Middle frontal gyrus (tissue), 1 donor: ENCODE data around the gene ECHS1.
"Not testable (repeated sequence)": the region's sequence is repeated elsewhere in the genome, so short reads cannot be mapped to it uniquely, and the experiment has no call there.

Experiments
- DNase-seq: peaks from one replicate; pipeline ENCODE4 v3.0.0-alpha.2; 2015; ENCODE audit warnings: low spot score; ENCODE audit errors: extremely low spot score

Gene ECHS1

GRCh38 chr10:133373174-133374090 is at the start of gene ECHS1:
ECHS1 (minus strand) TSS chr10:133373354; CDS start chr10:133373333, 21 bp downstream.
- peak; percentile 92 for DNase-seq

- DNase-seq, result no peak
Observed at GRCh38 chr10:133422223-133422806, 49.2 kb upstream of the ECHS1 start.

DNA sequence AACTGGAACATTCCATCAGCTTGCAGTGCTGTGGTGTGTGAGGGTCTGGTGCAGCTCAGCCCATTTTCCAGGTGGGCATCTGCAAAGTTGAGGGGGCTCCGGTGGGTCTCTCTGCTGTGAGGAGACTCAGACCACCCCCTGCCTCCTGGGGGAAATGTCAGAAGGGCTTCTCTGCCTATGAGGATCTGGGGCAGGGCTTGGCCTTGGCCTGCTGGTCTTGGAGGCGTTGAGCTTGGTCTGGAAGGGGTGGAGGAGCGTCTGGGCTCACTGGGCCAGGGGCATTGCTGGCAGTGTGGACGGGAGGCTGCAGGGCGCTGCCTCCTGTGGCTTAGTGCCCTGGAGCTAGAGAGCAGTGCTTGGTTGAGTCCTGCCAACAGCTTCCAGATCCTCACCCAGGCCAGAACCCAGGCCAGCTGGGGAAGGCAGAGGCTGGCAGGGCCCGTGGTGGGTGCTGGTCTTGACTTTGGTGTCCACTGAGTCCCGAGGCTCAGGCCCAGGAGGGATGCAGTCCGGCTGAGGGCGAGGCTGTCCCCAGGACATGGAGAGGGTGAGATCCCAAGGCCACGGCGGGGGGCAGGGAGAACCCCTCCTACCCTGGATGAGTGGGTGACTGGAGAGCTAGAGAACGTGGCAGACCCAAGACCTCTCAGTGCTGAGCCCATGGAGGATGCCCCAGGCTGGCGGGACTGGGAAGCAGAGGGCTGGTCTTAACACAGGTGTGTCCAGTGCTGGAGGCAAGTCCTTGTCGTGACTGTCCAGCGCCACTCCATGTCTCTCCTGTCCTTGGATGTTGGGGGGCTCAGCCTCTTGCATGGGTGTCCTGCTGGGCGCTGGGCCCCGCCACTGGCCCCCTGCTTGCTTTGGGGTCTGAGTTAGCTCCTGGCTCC is 48.4 kb upstream of the ECHS1 start:
- DNase-seq, result no peak

DNA sequence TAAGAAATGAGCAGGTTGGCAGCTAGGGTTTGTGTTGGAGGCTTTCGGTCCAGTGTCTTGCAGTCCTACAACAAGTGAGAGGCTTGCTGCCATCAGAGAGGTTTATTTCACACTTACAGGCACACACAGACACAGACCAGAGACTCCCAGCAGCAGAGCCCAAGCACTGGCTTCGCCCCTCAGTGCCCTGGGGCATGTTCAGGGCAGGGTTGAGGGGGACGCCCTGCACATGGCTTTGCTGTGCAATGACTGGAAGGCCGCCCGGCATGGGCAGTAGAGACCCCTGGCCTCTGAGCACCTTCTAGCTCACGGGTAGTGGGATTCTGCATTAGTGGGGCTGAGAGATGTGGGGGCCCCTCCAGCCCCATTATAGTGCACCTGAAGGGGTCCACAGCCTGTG is 47.4 kb upstream of the ECHS1 start:
- no peak for DNase-seq

- DNase-seq, result no peak
Observed at GRCh38 chr10:133420028-133420427, 46.9 kb upstream of the ECHS1 start.

DNA sequence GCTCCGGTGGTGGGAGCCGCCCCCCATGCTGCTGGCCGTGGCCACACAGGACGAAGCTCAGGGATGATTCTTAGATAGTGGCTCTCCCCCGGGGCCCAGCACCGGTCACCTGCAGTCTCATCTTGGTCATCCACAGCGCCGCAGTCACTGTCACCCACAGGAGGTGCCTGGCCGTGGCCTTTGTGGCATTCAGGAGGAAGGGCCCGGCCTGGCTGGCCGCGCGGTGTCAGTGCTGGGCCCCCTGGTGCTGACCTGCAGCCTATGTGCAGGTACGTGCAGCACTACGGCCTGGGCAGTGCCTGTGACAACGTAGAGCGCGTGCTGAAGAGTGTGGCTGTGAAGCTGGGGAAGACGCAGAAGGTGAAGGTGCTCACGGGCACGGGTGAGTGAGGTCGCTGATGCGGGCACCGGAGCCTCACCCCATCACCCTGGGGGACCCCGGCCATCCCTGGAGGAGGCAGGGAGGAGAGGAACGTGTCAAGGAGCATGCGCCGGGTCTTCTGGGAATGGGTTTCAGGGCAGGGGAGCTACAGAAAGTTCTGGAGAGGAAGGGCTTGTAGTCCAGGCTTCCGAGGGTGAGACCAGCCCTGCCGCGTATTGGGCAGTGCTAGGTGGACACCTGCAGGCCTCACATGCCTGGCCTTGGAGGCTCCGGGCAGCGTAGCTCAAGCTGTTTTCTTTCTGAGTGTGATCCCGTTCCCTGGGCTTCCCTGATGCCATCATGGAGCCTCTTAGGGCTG is 46.2 kb upstream of the ECHS1 start:
- no peak for DNase-seq

DNA sequence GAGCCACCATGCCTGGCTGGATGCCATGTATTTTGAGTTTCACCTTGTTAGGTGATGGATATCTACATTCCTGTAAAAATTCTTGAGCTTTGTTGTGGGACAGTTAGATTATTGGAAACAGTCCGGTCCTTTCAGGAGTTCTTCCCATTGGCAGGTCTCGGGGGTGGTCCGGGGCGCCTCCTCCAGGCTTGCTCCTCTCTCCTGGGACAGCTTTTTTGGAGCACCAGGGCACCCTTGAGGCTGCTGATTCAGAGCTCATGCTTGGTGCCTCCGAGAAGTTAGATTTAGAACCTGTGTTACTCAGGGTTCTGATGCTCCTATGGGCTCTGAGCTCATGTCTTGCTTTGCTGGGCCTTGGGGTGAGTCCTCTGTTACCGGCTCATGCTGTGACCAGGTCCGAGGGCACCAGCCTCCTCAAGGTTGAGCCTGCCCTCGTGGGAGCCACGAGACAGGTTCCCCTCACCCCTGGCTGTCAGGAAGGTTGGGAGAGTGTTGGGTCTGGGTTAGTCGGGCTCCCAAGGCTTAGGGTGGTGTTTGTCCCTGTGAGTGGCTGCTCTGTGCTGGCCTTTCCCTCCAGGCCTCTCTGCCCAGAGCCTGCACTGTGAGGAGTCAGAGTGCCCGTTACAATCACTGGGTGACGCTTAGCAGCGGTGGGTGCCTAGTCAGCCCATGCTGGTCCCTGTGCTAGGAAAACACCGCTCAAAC is 45.3 kb upstream of the ECHS1 start:
- DNase-seq, result no peak

DNA sequence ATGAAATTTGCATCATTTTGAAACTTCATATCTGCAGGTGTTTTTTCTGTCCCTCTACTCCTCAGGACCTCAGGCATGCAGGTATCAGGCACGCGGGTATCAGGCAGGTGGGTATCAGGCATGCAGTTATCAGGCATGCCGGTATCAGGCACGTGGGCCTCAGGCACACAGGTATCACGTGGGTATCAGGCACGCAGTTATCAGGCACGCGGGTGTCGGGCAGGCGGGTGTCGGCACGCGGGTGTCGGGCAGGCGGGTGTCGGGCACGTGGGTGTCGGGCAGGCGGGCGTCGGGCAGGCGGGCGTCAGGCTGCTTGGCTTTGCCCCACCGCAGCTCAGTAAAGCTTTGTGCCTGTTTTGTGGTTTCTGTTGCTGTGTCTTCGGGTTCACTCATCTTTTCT is 42.6 kb upstream of the ECHS1 start:
- no peak for DNase-seq

GRCh38 chr10:133414401-133414800 is 41.2 kb upstream of the ECHS1 start:
- not testable (repeated sequence) for DNase-seq

- no peak for DNase-seq
Observed at GRCh38 chr10:133412381-133412711, 39.2 kb upstream of the ECHS1 start.

DNA sequence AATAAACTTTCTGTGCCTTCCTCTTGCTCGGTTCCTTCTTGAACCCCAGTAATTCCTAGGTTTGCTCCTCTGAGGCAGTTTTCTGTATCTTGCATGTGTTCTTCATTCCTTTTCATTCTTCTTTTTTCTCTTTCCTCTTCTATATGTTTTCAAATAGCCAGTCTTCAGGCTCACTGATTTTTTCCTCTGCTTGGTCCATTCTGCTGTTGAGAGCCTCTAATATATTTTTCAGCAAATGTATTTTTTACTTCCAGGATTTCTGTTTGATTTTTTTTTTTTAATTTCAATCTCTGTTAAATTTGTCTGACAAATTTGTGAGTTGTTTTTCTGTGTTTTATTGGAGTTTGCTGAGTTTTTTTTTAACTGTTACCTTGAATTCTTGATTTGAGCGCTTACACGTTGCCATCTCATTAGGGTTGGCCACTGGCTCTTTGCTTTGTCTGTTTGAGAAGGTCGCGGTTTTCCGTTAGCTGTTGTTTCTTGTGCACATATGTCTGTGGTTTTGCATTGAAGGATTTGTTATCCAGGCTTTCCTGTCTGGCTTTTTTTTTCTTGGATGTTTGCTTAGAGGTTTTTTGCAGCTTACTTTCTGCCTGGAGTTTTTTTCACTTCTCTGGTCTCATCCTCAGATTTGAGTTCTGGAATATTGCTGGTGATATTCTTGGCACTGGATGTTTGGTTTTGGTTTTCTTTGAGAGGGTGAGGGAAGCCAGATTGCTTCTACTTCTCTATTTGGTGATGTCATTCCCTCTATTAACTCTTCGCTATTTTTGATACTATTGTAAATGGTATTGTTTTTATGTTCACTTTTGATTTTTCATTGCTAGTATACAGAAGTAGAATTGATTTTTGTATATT is 38.6 kb upstream of the ECHS1 start:
- DNase-seq, result no peak

DNA sequence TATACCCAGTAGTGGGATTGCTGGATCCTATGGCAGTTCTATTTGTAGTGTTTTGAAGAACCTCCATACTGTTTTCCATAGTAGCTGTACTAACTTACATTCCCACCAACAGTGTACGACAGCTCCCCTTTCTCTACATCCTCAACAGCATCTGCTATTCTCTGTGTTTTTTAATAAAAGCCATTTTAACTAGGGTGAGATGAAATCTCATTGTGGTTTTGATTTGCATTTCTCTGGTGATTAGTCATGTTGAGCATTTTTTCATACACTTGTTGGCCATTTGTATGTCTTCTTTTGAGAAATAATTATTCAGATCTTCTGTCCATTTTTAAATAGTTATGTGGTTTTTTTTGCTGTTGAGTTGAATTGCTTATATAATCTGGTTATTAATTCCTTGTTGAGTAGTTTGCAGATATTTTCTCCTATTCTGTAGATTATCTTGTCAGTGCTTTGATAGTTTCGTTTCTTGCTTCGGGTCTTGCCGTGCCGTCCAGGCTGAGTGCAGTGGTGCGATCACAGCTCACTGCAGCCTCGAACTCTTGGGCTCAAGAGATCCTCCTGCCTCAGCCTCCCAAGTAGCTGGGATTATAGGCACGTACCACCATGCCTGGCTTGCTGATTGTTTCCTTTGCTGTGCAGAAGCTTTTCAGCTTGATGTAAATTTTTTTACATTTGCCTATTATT is 32.8 kb upstream of the ECHS1 start:
- no peak for DNase-seq

DNA sequence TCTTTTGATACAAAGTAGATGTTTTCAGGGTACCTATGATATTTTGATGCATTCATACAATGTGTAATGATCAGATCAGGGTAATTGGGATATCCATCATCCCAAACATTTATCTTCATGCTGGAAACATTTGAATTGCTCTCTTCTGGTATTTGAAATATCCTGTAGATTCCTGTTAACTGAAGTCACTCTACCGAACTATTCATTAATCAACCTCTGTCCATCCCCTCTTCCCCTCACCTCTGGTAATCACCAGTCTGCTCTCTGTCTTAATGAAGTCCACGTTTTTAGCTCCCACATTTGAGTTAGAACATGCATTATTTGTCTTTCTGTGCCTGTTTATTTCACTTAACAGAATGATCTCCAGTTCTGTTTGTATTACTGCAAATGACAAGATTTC is 32.1 kb upstream of the ECHS1 start:
- no peak for DNase-seq

DNA sequence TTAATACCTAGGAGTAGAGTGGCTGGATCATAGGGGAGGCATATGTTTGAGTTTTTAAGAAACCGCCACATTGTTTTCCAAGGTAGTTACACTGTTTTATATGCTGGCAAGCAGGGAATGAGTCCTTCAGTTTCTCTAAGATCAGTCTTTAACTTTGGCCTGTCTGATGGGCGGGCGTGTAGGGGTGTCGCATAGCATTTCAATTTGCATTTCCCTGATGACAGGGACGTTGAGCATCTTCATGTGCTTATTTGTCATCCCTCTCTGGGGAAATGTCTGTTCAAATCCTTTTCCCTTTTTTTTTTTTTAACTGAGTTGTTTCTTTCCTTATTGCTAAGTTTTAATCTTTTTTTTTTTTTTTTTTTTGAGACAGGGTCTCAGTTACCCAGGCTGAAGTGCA is 30.6 kb upstream of the ECHS1 start:
- no peak for DNase-seq

DNA sequence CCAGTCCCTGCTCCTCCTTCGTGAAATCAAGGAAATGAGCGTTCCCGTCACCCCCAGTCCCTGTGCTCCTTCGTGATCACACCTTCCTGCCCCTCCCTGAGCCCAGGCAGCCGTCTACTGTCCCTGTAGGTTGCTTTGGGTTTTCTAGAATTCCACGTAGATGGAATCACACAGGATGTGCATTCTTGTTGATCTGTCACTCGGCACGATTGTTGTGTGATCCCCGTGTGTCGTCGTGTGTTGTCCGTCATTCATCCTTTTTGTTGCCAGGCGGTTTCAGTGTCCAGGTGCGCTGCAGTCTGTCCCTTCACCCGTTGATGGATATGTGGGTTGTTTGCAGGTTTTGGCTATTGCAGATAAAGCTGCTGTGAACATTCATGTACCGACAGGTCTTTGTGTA is 30.2 kb upstream of the ECHS1 start:
- no peak for DNase-seq

DNA sequence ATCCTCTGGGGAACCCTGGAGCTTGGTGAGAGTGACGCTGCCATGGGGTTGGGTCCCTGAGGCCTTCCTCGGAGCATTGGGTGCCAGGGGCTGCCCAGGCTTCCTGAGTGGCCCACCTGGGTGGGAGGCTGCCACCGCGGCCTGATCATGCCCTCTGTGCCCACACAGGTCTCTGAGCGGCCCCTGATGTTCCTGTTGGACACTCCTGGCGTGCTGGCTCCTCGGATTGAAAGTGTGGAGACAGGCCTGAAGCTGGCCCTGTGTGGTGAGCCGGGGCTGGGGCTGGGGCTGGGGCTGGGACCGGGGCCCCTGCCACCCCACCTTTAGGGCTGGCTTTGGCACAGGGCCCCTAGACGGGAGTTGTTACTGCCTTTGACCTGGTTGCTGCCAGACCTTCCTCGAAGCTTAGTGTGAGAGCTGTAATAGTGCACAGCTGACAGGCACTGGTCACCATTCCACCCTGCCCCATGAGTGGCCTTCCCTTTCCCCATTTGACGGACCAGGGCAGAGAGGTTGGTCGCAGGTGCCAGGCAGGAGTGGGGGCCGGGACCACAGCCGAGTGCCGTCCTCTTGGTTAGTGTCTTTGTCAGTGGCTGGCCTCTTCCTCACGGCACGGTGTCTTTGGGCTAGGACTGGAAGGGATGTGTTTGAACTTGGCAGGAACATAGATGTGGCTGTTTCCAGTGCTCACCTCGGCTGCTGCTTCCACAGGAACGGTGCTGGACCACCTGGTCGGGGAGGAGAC is 29.0 kb upstream of the ECHS1 start:
- no peak for DNase-seq

DNA sequence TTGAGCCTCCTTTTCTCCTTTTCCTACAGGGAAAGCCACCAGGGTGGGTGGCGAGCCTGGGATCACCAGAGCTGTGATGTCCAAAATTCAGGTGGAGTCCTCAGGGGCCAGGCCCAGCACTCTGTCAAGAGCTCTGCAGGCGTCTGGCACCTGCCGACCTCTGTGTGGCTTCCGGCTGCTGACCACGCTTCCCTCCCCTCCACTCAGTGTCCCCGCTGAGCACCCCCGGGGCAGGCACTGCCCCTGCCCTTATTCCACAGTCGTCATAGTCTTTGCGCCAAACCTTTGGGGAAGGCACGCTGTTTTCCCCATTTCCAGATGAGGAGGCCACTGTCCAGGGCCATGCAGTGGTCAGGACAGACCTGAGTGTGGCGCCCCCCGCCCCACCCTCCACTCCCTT is 28.3 kb upstream of the ECHS1 start:
- no peak for DNase-seq

DNA sequence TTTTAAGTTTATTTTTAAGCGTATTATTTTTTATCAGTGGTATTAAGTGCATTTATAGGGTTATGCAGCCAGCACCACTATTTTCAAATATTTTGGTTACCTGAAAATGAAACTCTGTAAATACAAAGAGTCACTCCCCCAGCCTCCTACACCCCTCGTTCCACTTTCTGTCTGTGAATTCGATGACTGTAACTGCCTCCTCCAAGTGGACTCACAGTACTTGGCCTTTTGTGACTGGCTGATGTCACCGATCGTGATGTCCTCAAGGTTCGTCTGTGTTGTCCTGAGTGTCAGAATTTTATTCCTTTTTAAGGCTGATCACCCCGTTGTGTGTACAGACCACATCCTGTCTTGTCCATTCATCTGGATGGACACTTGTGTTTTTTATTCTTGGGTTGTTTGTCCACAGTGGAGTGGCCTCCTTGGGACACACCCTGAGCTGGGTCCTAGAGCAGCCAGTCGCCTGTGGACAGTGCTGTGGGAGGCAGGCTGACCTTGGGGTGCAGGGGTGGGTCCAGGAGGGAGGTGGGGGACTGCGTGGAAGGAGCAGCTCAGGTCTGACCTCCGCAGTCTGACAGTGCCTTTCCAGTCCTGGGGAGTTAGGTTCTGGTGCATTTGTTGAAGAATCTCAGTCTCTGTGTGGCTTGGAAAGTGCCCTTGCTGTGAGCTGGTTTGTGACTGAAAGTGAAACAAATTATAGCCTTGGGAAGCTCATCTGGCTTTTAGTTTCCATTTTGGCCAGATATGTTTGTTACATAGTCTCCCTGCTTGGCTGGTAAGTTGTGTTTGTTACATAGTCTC is 27.7 kb upstream of the ECHS1 start:
- DNase-seq, result no peak
